Neuronal stem cell (in vitro differentiated cells): ENCODE data around the gene CDCA8. TPM values are rescaled to one million over a fixed set of nuclear protein-coding genes. Genes with fewer than 3 reads are reported as not detected.

Source experiments
- small RNA-seq: library from polyadenylated mRNA; stranded (forward); fragments of <200 nt; extraction: miRNeasy Mini kit (QIAGEN cat#:217004); gene quantifications from one replicate; pipeline ENCODE3, GENCODE V24; 2013; ENCODE audit not compliant: insufficient read depth

The CDCA8 gene

Small RNA genes lying within 50 kb of the gene (small RNA-seq; reads per million reads assigned to genes)
- gene RF00019: not detected
